Osteoblast (primary cell): ENCODE results near the gene HCFC1R1. TPM values are rescaled to one million over a fixed set of nuclear protein-coding genes. Genes with fewer than 3 reads are reported as not detected.
"Not testable (repeated sequence)": the region's sequence is repeated elsewhere in the genome, so short reads cannot be mapped to it uniquely, and the experiment has no call there.

Source experiments
- DNase-seq: peaks from one replicate; pipeline ENCODE4 v3.0.0; 2011; ENCODE audit warnings: low spot score, mixed read lengths; ENCODE audit not compliant: insufficient read length; ENCODE audit errors: missing footprints
- H2AFZ ChIP-seq: 2 replicates; pipeline ENCODE4 v1.6.0; 2011; ENCODE audit warnings: mild to moderate bottlenecking, low read length
- H3K27ac ChIP-seq: 2 replicates; pipeline ENCODE4 v1.5.1; 2011; ENCODE audit warnings: mild to moderate bottlenecking, low read depth, low read length, moderate library complexity
- H3K27me3 ChIP-seq: 2 replicates; pipeline ENCODE4 v1.6.0; 2012; ENCODE audit warnings: mild to moderate bottlenecking, control low read depth, inconsistent platforms, low read length, moderate library complexity; ENCODE audit not compliant: insufficient read depth
- H3K36me3 ChIP-seq: 2 replicates; pipeline ENCODE4 v1.5.1; 2011; ENCODE audit warnings: mild to moderate bottlenecking, low read length, control low read depth, moderate library complexity; ENCODE audit not compliant: insufficient read depth
- H3K4me1 ChIP-seq: 2 replicates; pipeline ENCODE4 v1.5.1; 2011; ENCODE audit warnings: mild to moderate bottlenecking, low read length, control low read depth, moderate library complexity; ENCODE audit not compliant: insufficient read depth
- H3K4me2 ChIP-seq: 2 replicates; pipeline ENCODE4 v1.6.0; 2011; ENCODE audit warnings: mild to moderate bottlenecking, low read length; ENCODE audit not compliant: insufficient read depth
- H3K4me3 ChIP-seq: fragments of 200-600 bp; sonication (generic); 3 replicates; pipeline ENCODE4 v1.5.1; 2012; ENCODE audit warnings: mild to moderate bottlenecking, low read length, inconsistent platforms; ENCODE audit not compliant: insufficient read depth
- H3K79me2 ChIP-seq: 2 replicates; pipeline ENCODE4 v1.6.0; 2012; ENCODE audit warnings: mild to moderate bottlenecking, low read length, control low read depth, inconsistent platforms; ENCODE audit not compliant: insufficient read depth
- H3K9me3 ChIP-seq: 2 replicates; pipeline ENCODE4 v1.5.1; 2011; ENCODE audit warnings: low read depth, low read length, control low read depth
- H4K20me1 ChIP-seq: 2 replicates; pipeline ENCODE4 v1.6.0; 2012; ENCODE audit warnings: mild to moderate bottlenecking, low read length, control low read depth; ENCODE audit not compliant: insufficient read depth
- CTCF ChIP-seq: IDR thresholded peaks from 2 replicates; pipeline ENCODE4 v1.5.1; 2011; ENCODE audit warnings: mild to moderate bottlenecking, low read depth, low read length, moderate library complexity; ENCODE audit errors: extremely low read depth
- total RNA-seq: library from RNA; depleted of rRNA; stranded (reverse); fragments of >200 nt; gene quantifications from 2 replicates; pipeline ENCODE4 v1.2.3, GENCODE V29; 2012

HCFC1R1 gene
- total RNA-seq, 1 donor: 20.3 TPM

GRCh38 chr16:3058139-3059030, 34.6 kb upstream of the HCFC1R1 start:
- peak overlapping the region; percentile 90 for H3K4me3 ChIP-seq
- H3K79me2 ChIP-seq: no peaks in the 10 kb centered on the region
- peaks cover 3% of the 10 kb centered on the region for H3K27me3 ChIP-seq
- peak overlapping the region; percentile 90 for H3K4me2 ChIP-seq
- no peak for TF ChIP-seq CTCF
- no peaks in the 10 kb centered on the region for H4K20me1 ChIP-seq
- H3K4me1 ChIP-seq: no peaks in the 10 kb centered on the region
- no peaks in the 10 kb centered on the region for H3K9me3 ChIP-seq
- no peaks in the 10 kb centered on the region for H3K36me3 ChIP-seq
- peak overlapping the region; percentile 48 for H3K27ac ChIP-seq
- DNase-seq: peak; percentile 90
- H2AFZ ChIP-seq: peak overlapping the region; percentile 85

- Histone ChIP-seq H3K9me3 (no peaks in the 10 kb centered on the region), H3K27me3 (peaks cover 3% of the 10 kb centered on the region), H2AFZ (no peak overlapping the region), H3K4me1 (no peaks in the 10 kb centered on the region), H3K4me2 (no peak overlapping the region), H3K36me3 (no peaks in the 10 kb centered on the region), H3K4me3 (no peak overlapping the region), H3K79me2 (no peaks in the 10 kb centered on the region), H3K27ac (no peak overlapping the region), H4K20me1 (no peaks in the 10 kb centered on the region)
- TF ChIP-seq CTCF: no peak
- DNase-seq: no peak
These were observed 33.7 kb upstream of the HCFC1R1 start for GRCh38 chr16:3057181-3058138.

GRCh38 chr16:3056336-3057180, 32.8 kb upstream of the HCFC1R1 start:
- Histone ChIP-seq H2AFZ (no peak overlapping the region), H3K27me3 (peaks cover 3% of the 10 kb centered on the region), H3K4me3 (no peak overlapping the region), H3K9me3 (no peaks in the 10 kb centered on the region), H3K4me1 (no peaks in the 10 kb centered on the region), H3K4me2 (no peak overlapping the region), H4K20me1 (no peaks in the 10 kb centered on the region), H3K36me3 (no peaks in the 10 kb centered on the region), H3K27ac (no peak overlapping the region), H3K79me2 (no peaks in the 10 kb centered on the region)
- no peak for DNase-seq
- TF ChIP-seq CTCF: no peak

DNA sequence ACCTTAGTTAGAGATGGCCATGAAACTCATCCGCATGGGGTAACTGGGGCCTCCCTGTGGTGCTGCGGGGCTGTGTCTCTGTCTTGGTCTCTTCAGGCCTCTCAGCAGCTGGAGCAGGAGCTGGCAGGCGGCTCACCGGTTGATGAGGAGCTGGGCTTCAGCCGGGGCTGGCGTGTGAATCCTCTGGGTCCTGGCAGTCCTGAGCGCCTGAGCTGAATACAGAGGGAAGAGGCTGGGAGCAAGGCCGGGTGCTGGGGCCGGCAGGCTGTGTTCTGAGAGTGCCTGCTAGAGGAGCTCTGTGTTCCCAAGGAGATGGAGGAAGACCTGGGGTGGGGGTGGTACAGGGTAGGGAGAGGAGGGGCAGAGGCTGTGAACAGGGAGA, 32.0 kb upstream of the HCFC1R1 start:
- not testable (repeated sequence) for DNase-seq, H3K4me2 ChIP-seq

More for the DNA sequence above, 32.0 kb upstream of the HCFC1R1 start:
- not testable (repeated sequence) for H3K27ac ChIP-seq, H2AFZ ChIP-seq, H4K20me1 ChIP-seq, H3K4me3 ChIP-seq, H3K4me1 ChIP-seq, H3K9me3 ChIP-seq, H3K79me2 ChIP-seq, H3K36me3 ChIP-seq, H3K27me3 ChIP-seq
